SK-N-SH (cell line): ENCODE results near the gene SLC2A11.

Experiments used
- JUND ChIP-seq: IDR thresholded peaks from 2 replicates; pipeline ENCODE4 v1.4.0; 2012
- RAD21 ChIP-seq: IDR thresholded peaks from 2 replicates; pipeline ENCODE4 v1.6.1; 2012; ENCODE audit warnings: mild to moderate bottlenecking, low read length
- USF2 ChIP-seq: fragments of 150-350 bp; IDR thresholded peaks from 2 replicates; pipeline ENCODE4 v1.6.1; 2017; ENCODE audit warnings: antibody characterized with exemption, low read length, low read depth, borderline replicate concordance

- TF ChIP-seq USF2 = no peak
- no peak for TF ChIP-seq JUND
- no peak for TF ChIP-seq RAD21
Measured at GRCh38 chr22:23926561-23926960, 68.9 kb downstream of the SLC2A11 start.
